ENCODE measurements around the gene CDON.

CDON gene

GRCh38 chr11:126054882-126055281, 7.8 kb downstream of the CDON start:
- DNase-seq (ENCODE audit: low read depth) = no peak
- no peak overlapping the region for H3K4me3 ChIP-seq (replicated peaks; ENCODE audit: low read depth, low read length)
- TF ChIP-seq CTCF (IDR thresholded peaks at IDR 0.05; ENCODE audit: low read length, missing control alignments) = no peak

- no peak overlapping the region for H3K4me3 ChIP-seq (replicated peaks; ENCODE audit: low read depth, low read length)
- no peak for TF ChIP-seq CTCF (IDR thresholded peaks at IDR 0.05; ENCODE audit: low read length, missing control alignments)
- no peak for DNase-seq (ENCODE audit: low read depth)
Observed at GRCh38 chr11:126054408-126054807, 8.3 kb downstream of the CDON start.

DNA sequence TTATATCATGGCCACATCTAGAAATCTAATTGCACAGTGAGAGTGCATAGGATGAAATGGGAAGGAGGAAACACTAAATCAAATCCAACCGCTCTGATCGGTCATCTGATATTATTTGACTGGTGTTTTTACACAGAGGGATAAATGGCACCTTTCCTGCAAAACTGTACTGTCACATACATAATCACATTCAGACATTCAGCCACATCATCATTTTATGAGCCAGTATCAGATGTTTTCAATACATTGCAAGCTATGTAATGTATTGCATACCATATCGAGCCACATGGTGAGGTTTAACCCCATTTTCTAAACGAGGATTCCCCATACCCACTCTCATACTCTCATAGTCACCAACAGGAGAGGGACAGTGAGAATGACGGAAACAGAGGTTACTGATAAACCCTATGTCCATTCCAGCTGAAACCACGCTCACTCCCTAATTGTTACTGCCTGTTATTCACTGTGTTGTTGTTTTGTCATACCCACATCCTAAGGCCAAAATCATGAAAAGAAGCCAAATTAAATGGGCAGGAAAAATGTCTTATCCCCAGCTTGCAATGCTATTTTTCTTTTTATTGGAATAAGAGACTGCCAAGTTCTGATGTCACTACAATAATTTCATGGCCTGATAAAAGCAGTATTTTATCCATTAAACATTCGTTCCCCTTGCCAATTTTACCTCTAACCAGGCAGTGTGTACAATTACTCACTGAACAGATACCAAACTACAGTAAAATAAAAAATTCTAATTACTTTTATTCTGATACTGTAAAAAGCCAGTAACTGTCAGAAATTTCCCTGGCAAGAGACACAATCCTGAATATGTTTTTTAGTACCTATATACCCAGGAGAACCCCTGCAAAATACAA, 9.0 kb downstream of the CDON start:
- H3K4me3 ChIP-seq (replicated peaks; ENCODE audit: low read depth, low read length) = no peak overlapping the region
- DNase-seq (ENCODE audit: low read depth) = no peak
- no peak for TF ChIP-seq CTCF (IDR thresholded peaks at IDR 0.05; ENCODE audit: low read length, missing control alignments)

DNA sequence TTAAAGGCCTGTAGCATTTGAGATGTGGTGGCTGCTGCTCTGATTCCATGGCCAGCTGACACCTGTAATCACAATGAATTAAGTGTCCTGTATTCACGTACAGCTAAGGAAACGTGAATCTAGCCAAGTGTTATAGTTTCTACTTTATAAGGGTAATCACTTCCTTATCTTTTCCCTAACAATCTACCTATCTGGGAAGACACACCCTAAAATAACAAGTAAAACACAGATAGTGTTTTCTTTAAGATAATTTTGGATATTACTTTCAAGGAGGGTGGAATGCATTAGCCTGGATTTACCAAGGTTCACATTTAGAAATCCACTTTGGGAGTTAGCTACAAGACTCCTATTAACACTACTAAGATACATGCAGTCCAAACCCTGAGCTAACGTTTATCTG, 11.5 kb downstream of the CDON start:
- TF ChIP-seq CTCF (IDR thresholded peaks at IDR 0.05; ENCODE audit: low read length, missing control alignments) = no peak

DNA sequence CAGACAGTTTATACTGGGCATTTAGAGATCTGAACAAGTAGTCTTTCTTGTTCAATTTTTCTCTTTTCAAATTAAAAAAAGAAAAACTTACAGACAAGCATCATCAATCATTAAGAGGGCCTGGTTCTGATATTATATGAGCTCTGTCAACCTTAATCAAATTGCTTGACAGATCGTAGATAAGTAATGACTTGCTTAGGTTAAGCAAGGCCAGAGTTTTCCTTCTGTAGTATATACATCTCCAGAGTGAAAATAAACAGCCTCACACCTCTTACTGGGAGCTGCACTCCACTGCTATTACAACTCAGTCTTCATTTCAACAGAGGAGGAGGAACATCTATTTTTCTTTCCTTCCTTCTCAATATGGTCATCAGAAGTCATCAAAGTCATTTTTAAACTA, 13.5 kb downstream of the CDON start:
- no peak for TF ChIP-seq CTCF (IDR thresholded peaks at IDR 0.05; ENCODE audit: low read length, missing control alignments)
- DNase-seq (ENCODE audit: low read depth) = no peak

More for the DNA sequence above, 11.5 kb downstream of the CDON start:
- no peak for DNase-seq (ENCODE audit: low read depth)
- H3K4me3 ChIP-seq (replicated peaks; ENCODE audit: low read depth, low read length) = no peak overlapping the region

DNA sequence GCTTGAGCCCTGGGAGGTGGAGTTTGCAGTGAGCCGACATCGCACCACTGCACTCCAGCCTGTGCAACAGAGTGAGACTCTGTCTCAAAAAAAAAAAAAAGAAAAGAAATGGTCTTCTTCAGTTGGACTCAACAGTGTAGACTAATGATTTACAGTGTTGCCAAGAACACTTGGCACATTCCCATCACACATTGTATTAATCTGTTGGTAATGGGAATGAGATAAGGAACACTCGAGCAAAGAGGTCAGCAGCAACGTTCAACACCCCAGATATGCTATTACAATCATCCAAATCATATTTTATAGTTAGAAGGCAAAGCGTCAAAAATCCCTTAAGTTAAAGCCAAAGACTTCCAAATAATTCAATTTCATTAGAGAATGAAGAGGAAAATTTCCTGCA, 14.5 kb downstream of the CDON start:
- no peak for DNase-seq (ENCODE audit: low read depth)
- TF ChIP-seq CTCF (IDR thresholded peaks at IDR 0.05; ENCODE audit: low read length, missing control alignments) = no peak

More for the DNA sequence above, 13.5 kb downstream of the CDON start:
- no peak overlapping the region for H3K4me3 ChIP-seq (replicated peaks; ENCODE audit: low read depth, low read length)

More for the DNA sequence above, 14.5 kb downstream of the CDON start:
- no peak overlapping the region for H3K4me3 ChIP-seq (replicated peaks; ENCODE audit: low read depth, low read length)

Measured in fibroblast of pulmonary artery (primary cell).